ENCODE measurements around the gene SUCLG2.

DNA sequence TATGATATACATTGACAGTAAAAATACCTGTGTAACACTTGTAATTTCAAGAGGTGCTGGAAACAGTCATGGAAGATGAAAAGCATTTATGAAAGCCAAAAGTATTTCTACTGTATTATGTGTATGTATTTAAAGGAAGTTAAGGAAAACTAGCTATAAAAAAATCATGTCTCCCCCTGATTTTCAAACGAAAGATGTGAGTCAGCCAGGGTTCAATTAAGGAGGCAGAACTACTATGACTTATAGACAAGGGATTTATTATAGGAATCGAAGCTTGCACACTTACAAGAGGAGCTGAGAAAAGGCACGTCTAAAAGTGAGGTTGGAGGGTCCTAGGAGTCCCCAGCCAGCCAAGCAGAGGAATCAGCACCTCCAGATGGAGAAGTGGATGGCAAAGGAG is 119.4 kb downstream of the SUCLG2 start:
- TF ChIP-seq, protein P1, sequence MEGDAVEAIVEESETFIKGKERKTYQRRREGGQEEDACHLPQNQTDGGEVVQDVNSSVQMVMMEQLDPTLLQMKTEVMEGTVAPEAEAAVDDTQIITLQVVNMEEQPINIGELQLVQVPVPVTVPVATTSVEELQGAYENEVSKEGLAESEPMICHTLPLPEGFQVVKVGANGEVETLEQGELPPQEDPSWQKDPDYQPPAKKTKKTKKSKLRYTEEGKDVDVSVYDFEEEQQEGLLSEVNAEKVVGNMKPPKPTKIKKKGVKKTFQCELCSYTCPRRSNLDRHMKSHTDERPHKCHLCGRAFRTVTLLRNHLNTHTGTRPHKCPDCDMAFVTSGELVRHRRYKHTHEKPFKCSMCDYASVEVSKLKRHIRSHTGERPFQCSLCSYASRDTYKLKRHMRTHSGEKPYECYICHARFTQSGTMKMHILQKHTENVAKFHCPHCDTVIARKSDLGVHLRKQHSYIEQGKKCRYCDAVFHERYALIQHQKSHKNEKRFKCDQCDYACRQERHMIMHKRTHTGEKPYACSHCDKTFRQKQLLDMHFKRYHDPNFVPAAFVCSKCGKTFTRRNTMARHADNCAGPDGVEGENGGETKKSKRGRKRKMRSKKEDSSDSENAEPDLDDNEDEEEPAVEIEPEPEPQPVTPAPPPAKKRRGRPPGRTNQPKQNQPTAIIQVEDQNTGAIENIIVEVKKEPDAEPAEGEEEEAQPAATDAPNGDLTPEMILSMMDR (IDR thresholded peaks at IDR 0.05), result no peak
- no peak for TF ChIP-seq POLR2A (IDR thresholded peaks at IDR 0.05)
- no peak for TF ChIP-seq EP300 (IDR thresholded peaks at IDR 0.05)
- TF ChIP-seq POLR2AphosphoS5 (IDR thresholded peaks at IDR 0.05), result no peak
